Measurements from ENCODE around the gene MTA3.
A peak's percentile ranks its signal among the peaks of the same experiment; 100 is the strongest.

The MTA3 gene

GRCh38 chr2:42789751-42790150 lies 221.3 kb downstream of the MTA3 start:
- DNase-seq = no peak

GRCh38 chr2:42791606-42792005 lies 223.2 kb downstream of the MTA3 start:
- DNase-seq = no peak

- no peak for DNase-seq
These were observed 223.7 kb downstream of the MTA3 start for GRCh38 chr2:42792087-42792582.

- no peak for DNase-seq
These were observed 224.3 kb downstream of the MTA3 start, which contains the start of gene HAAO for GRCh38 chr2:42792583-42793333. Gene HAAO (minus strand): TSS chr2:42792583. CDS start chr2:42792536, 47 bp downstream.

GRCh38 chr2:42793334-42794270 lies 225.2 kb downstream of the MTA3 start:
- no peak for DNase-seq

- DNase-seq = no peak
These were observed 226.0 kb downstream of the MTA3 start for GRCh38 chr2:42794271-42795046.

GRCh38 chr2:42795275-42795674 lies 226.8 kb downstream of the MTA3 start:
- no peak for DNase-seq

- peak; percentile 78 for DNase-seq
These were observed 227.4 kb downstream of the MTA3 start for GRCh38 chr2:42795841-42796301.

GRCh38 chr2:42796427-42797248 lies 228.2 kb downstream of the MTA3 start:
- no peak for DNase-seq

- no peak for DNase-seq
These were observed 228.8 kb downstream of the MTA3 start for GRCh38 chr2:42797281-42797680.

- DNase-seq = no peak
These were observed 231.4 kb downstream of the MTA3 start for GRCh38 chr2:42799881-42800280.

GRCh38 chr2:42800461-42800962 lies 232.1 kb downstream of the MTA3 start:
- DNase-seq = no peak

GRCh38 chr2:42800981-42801380 lies 232.5 kb downstream of the MTA3 start:
- no peak for DNase-seq

GRCh38 chr2:42801381-42801780 lies 232.9 kb downstream of the MTA3 start:
- DNase-seq = no peak

- DNase-seq = no peak
These were observed 233.7 kb downstream of the MTA3 start for GRCh38 chr2:42802150-42802549.

- no peak for DNase-seq
These were observed 235.9 kb downstream of the MTA3 start for GRCh38 chr2:42804338-42804737.

GRCh38 chr2:42804891-42805290 lies 236.5 kb downstream of the MTA3 start:
- DNase-seq = no peak
